Prostate gland (tissue), 2 donors: Measurements from ENCODE around the gene EIF4A3. TPM values are rescaled to one million over a fixed set of nuclear protein-coding genes. Genes with fewer than 3 reads are reported as not detected.

Source experiments
- DNase-seq: peaks from one replicate; pipeline ENCODE4 v3.0.0-alpha.2; 2019; ENCODE audit warnings: low spot score
- H3K27ac ChIP-seq, 2 donors: fragments of 200-600 bp; sonication (generic); 2 replicates each; pipeline ENCODE4 v1.5.1; 2017 to 2019
- H3K27me3 ChIP-seq: fragments of 200-600 bp; sonication (generic); replicated peaks from 2 replicates; pipeline ENCODE4 v1.5.1; 2019; ENCODE audit not compliant: insufficient read depth
- H3K36me3 ChIP-seq, 2 donors: fragments of 200-600 bp; sonication (generic); 1 replicate in 1 of 2; 2 replicates in 1 of 2; pipeline versions ENCODE4 v1.5.1 to v1.8.1; 2017 to 2019
- H3K4me1 ChIP-seq: fragments of 200-600 bp; sonication (generic); replicated peaks from 2 replicates; pipeline ENCODE4 v1.5.1; 2019
- H3K4me3 ChIP-seq, 2 donors: fragments of 200-600 bp; sonication (generic); 2 replicates each; pipeline ENCODE4 v1.5.1; 2017 to 2019
- H3K9me3 ChIP-seq: fragments of 200-600 bp; sonication (generic); 2 replicates; pipeline ENCODE4 v1.5.1; 2017
- CTCF ChIP-seq, 4 experiments: fragments of 200-600 bp in 2 of 4; fragments of 450-650 bp in 2 of 4; sonication (generic) in 2 of 4; IDR thresholded peaks; 1 replicate in 3 of 4; 2 replicates in 1 of 4; pipeline ENCODE4 v1.5.1; 2016 to 2019; ENCODE audit warnings: antibody characterized with exemption in 4 of 4, mild to moderate bottlenecking in 2 of 4, moderate library complexity in 2 of 4
- POLR2A ChIP-seq: fragments of 450-650 bp; IDR thresholded peaks from one replicate; pipeline ENCODE4 v1.6.1; 2016; ENCODE audit warnings: antibody characterized with exemption, mild to moderate bottlenecking
- POLR2AphosphoS5 ChIP-seq: sonication (generic); formaldehyde crosslinking; IDR thresholded peaks from one replicate; pipeline ENCODE4 v1.6.1; 2017; ENCODE audit warnings: antibody characterized with exemption
- WGBS: methylation state at CpG from one replicate; pipeline ENCODE4 v1.1.5; 2018; 5-methylcytosine and 5-hydroxymethylcytosine counted together
- intact Hi-C: fragments of 100-400 bp; cut with DNase I; formaldehyde crosslinking; loops from one replicate; pipeline ENCODE4 v1.14.2; 2022
- total RNA-seq, 2 donors: library from RNA; depleted of rRNA; stranded (reverse); fragments of >200 nt; gene quantifications; one replicate each; pipeline ENCODE4 v1.1.0, GENCODE V29; 2016

The EIF4A3 gene
- total RNA-seq, 2 donors from 2014 or later: 69.7 to 72.9 TPM

DNA sequence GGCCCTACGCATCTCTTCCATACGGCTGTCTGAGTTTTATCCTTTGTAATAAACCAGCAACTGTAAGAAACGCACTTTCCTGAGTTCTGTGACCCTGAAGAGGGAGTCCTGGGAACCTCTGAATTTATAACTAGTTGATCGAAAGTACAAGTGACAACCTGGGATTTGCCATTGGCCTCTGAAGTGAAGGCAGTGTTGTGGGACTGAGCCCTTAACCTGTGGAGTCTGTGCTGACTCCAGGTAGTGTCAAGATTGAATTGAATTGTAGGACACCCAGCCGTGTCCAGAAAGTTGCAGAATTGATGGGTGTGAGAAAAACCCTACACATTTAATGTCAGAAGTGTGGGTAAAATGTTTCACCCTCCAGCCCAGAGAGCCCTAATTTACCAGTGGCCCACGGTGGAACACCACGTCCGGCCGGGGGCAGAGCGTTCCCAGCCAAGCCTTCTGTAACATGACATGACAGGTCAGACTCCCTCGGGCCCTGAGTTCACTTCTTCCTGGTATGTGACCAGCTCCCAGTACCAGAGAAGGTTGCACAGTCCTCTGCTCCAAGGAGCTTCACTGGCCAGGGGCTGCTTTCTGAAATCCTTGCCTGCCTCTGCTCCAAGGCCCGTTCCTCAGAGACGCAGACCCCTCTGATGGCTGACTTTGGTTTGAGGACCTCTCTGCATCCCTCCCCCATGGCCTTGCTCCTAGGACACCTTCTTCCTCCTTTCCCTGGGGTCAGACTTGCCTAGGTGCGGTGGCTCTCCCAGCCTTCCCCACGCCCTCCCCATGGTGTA is 44.1 kb downstream of the EIF4A3 start:
- Histone ChIP-seq H3K27ac (no peak overlapping the region), H3K27me3 (no peaks in the 10 kb centered on the region), H3K4me1 (peaks cover 3% of the 10 kb centered on the region), H3K9me3 (no peaks in the 10 kb centered on the region), H3K4me3 (no peak overlapping the region), H3K36me3 (no peaks in the 10 kb centered on the region)
- intact Hi-C loops: loop anchor here (5.0 kb wide), 1 partner anchor 66 kb away; the partner anchor contains the start of genes CCDC40 and TBC1D16
- no peak for TF ChIP-seq POLR2A
- no peak for TF ChIP-seq POLR2AphosphoS5
- no peak for TF ChIP-seq CTCF (IDR thresholded peaks at IDR 0.05)
- no peak for DNase-seq
- WGBS: 75% methylated on average over 15 of the region's 15 CpGs

DNA sequence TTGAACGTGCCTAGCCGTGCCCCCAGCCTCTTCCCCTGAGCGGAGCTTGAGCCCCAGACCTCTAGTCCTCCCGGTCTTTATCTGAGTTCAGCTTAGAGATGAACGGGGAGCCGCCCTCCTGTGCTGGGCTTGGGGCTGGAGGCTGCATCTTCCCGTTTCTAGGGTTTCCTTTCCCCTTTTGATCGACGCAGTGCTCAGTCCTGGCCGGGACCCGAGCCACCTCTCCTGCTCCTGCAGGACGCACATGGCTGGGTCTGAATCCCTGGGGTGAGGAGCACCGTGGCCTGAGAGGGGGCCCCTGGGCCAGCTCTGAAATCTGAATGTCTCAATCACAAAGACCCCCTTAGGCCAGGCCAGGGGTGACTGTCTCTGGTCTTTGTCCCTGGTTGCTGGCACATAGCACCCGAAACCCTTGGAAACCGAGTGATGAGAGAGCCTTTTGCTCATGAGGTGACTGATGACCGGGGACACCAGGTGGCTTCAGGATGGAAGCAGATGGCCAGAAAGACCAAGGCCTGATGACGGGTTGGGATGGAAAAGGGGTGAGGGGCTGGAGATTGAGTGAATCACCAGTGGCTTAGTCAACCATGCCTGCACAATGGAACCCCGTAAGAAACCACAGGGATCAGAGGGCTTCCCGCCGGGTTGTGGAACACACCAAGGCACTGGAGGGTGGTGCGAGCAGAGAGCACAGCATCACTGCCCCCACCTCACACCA is 44.8 kb downstream of the EIF4A3 start:
- intact Hi-C loops: loop anchor here (1.0 to 5.0 kb wide), 2 partner anchors 45 to 65 kb away; partner anchors contain the start of genes CCDC40, EIF4A3 and TBC1D16
- Histone ChIP-seq H3K27me3 (no peaks in the 10 kb centered on the region), H3K27ac (peak overlapping the region; percentile 92 to 93), H3K4me1 (peaks cover 3% of the 10 kb centered on the region), H3K36me3 (no peaks in the 10 kb centered on the region), H3K9me3 (no peaks in the 10 kb centered on the region), H3K4me3 (peak overlapping the region; percentile 78 to 91)
- WGBS: 36% methylated on average over 21 of the region's 21 CpGs
- no peak for DNase-seq
- TF ChIP-seq POLR2A (no peak), POLR2AphosphoS5 (no peak), CTCF (IDR thresholded peaks at IDR 0.05) (no peak)

DNA sequence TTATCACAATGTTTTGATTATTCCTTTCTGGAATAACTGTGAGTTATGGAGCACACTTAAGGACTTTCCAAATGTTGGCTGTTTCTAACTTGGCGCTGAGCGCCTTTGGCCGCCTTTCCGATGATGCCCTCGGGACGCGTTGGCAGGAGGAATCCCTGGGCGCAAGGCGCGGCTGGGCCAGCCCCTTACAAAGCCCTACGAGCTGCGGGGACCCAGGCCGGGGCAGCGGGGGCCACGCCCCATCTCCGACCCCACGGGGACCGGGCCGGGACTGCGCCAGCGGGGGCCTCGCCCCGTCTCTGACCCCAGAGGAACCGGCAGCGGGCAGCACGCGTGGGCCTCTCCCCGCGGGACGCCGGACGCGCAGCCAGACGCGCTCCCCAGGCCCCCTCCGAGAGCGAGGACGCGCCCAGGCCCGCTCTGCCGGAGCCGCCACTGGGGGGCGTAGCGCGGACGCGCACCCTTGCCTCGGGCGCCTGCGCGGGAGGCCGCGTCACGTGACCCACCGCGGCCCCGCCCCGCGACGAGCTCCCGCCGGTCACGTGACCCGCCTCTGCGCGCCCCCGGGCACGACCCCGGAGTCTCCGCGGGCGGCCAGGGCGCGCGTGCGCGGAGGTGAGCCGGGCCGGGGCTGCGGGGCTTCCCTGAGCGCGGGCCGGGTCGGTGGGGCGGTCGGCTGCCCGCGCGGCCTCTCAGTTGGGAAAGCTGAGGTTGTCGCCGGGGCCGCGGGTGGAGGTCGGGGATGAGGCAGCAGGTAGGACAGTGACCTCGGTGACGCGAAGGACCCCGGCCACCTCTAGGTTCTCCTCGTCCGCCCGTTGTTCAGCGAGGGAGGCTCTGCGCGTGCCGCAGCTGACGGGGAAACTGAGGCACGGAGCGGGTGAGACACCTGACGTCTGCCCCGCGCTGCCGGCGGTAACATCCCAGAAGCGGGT is 45.6 kb downstream of the EIF4A3 start, which contains the start of gene GAA:
Gene GAA (plus strand): TSS at position 571 of the 935 bp plus-strand sequence. CDS start 3,006 bp downstream, outside the sequence.
- Histone ChIP-seq H3K9me3 (no peaks in the 10 kb centered on the region), H3K4me3 (peak within 1 kb of the TSS; percentile 78 to 91), H3K27me3 (no peaks in the 10 kb centered on the region), H3K36me3 (no peaks in the 10 kb centered on the region), H3K4me1 (peaks cover 3% of the 10 kb centered on the region), H3K27ac (peak within 1 kb of the TSS; percentile 92 to 93)
- under 1% methylated on average over 69 of the region's 114 CpGs for WGBS
- TF ChIP-seq POLR2A (peak; percentile 66), CTCF (IDR thresholded peaks at IDR 0.05) (peak; percentile 88 to 99 (median 95)), POLR2AphosphoS5 (no peak)
- intact Hi-C loops: loop anchor here (1.0 to 5.0 kb wide), 2 partner anchors 46 to 64 kb away; partner anchors contain the start of genes CCDC40, EIF4A3 and TBC1D16
- peak; percentile 77 for DNase-seq

GRCh38 chr17:80100035-80100323 is 46.9 kb downstream of the EIF4A3 start:
- intact Hi-C loops: loop anchor here (5.0 kb wide), 1 partner anchor 63 kb away; the partner anchor contains the start of genes CCDC40 and TBC1D16
- Histone ChIP-seq H3K27me3 (no peaks in the 10 kb centered on the region), H3K4me1 (peaks cover 3% of the 10 kb centered on the region), H3K4me3 (no peak overlapping the region), H3K36me3 (no peaks in the 10 kb centered on the region), H3K27ac (no peak overlapping the region), H3K9me3 (no peaks in the 10 kb centered on the region)
- 92% methylated on average over 4 of the region's 4 CpGs for whole genome bisulfite sequencing
- TF ChIP-seq CTCF (IDR thresholded peaks at IDR 0.05): no peak
- no peak for TF ChIP-seq POLR2A
- TF ChIP-seq POLR2AphosphoS5: no peak
- no peak for DNase-seq
